GM12873 (cell line): ENCODE measurements around the gene SPIN1.

Experiments
- CTCF ChIP-seq: IDR thresholded peaks from 2 replicates; pipeline ENCODE4 v1.5.1; 2012; ENCODE audit warnings: low read depth, mild to moderate bottlenecking, moderate library complexity, low read length, control low read depth; ENCODE audit not compliant: insufficient read depth; ENCODE audit errors: missing control alignments

The SPIN1 gene

DNA sequence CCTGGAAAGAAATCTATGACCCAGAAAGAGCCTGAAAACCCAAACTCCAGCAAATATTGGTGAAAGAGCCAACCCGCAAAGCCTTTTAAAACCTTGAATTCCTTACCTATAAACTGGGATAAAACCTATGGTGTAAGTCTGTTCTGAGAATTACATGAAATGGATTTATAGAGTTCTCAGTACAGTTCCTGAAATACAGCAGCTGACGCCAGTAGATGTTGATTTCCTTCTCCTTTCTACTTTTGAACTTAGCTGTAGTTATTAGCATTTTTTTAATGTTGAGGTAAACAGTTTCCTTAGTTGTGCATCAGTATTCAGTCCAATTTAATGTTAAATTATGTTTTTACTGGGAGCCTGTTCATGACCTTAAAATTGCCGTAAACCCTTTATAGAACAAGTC lies 3.7 kb downstream of the SPIN1 start:
- no peak for TF ChIP-seq CTCF

DNA sequence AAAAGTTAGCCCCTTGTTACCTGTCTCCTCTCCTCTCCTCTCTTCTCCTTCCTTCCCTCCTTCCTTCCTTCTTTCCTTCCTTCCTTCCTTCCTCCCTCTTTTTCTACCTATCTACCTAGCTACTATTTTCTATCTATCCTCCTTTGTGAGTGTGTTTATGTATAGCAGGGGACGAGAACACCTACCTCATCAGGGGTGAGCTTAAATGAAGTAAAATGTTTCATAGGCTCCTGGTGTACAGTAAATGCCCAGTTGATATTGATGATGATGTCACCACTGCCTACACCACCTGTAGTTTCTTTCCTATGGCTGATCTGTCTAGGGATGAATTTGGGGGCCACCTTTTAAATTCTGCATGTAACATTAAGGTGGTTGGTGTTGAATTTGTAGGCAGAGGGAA lies 4.3 kb downstream of the SPIN1 start:
- TF ChIP-seq CTCF: no peak

- no peak for TF ChIP-seq CTCF
Observed at GRCh38 chr9:88396836-88397577, 8.8 kb downstream of the SPIN1 start.

DNA sequence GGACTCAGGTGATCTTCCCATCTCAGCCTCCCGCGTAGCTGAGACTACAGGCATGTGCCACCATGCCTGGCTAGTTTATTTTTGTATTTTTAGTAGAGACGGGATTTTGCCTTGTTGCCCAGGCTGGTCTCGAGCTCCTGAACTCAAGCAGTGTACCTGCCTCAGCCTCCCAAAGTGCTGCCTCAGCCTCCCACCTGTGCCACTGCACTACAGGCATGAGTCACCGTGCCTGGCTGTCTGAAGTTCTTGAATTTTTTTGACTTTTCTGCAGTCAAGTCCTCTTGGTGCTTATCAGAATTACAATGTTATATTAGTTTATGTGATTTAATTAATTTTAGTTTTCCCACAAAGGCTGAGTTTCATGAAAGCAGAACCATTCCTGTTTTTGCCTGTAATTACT lies 9.8 kb downstream of the SPIN1 start:
- no peak for TF ChIP-seq CTCF

DNA sequence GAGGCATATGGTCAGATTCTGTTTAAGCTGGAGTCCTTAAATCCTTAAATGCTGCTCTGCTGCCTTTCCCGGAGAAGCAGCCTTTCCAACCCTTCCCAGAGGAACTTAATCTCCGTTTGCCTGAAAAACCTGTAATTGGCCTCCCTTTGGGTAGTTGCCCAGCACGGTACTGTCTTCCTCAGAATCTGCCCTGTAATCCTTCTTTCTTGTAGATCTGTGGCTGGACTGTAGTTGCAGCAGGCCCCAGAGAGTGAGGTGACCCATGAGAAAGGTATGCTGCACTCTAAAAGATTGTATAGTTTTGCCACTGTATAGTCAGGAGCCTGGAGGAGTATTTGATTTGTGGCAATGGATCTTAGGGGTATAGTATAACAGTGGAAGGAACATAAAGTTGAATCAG lies 11.7 kb downstream of the SPIN1 start:
- no peak for TF ChIP-seq CTCF

DNA sequence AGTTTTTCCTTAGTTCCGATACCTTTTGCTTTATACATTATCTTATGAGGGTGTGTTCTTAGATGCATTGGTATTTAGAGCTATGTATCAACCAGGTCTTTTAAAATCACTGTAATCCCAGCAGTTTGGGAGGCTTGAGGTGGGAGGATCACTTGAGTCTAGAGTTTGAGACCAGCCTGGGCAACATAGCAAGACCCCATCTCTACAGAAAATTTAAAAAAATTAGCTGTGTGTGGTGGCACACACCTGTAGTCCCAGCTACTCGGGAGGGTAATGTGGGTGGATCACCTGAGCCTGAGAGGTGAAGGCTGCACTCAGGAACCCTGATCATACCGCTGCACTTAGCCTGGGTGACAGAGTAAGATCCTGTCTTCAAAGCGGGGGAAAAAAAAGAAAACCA lies 15.1 kb downstream of the SPIN1 start:
- no peak for TF ChIP-seq CTCF

DNA sequence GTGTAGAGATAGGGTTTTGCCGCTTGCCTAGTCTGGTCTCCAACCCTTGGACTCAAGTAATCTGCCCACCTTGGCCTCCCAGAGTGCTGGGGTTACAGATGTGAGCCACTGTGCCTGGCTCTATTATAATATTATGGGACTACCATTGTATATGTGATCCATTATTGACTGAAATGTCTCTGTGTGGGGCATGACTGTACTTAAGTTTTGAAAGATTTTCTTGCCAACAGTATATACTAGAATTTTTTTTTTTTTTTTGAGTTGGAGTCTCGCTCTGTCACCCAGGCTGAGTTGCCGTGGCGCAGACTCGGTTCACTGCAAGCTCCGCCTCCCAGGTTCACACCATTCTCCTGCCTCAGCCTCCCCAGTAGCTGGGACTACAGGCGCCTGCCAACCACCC lies 17.8 kb downstream of the SPIN1 start:
- TF ChIP-seq CTCF: no peak
